Astrocyte (in vitro differentiated cells and primary cell): Measurements from ENCODE around the gene DEPDC1B. TPM values are rescaled to one million over a fixed set of nuclear protein-coding genes. Genes with fewer than 3 reads are reported as not detected.
"Not testable (repeated sequence)": the region's sequence is repeated elsewhere in the genome, so short reads cannot be mapped to it uniquely, and the experiment has no call there.

Experiments used
- DNase-seq: peaks from one replicate; pipeline ENCODE4 v3.0.0-alpha.2; 2010; ENCODE audit warnings: low read depth
- FAIRE-seq: peaks from 2 replicates; lab custom pipeline; 2011; peaks lifted over from hg19 to GRCh38; lab: Jason Lieb, UNC
- H2AFZ ChIP-seq: 2 replicates; pipeline ENCODE4 v1.6.0; 2012; ENCODE audit warnings: low read depth, low read length, inconsistent platforms
- H3K27ac ChIP-seq: 2 replicates; pipeline ENCODE4 v1.5.1; 2011; ENCODE audit warnings: low read depth, low read length, inconsistent platforms
- H3K27me3 ChIP-seq: 2 replicates; pipeline ENCODE4 v1.6.0; 2011; ENCODE audit warnings: low read length, inconsistent platforms; ENCODE audit not compliant: insufficient read depth
- H3K36me3 ChIP-seq: 2 replicates; pipeline ENCODE4 v1.5.1; 2011; ENCODE audit warnings: low read length, inconsistent platforms; ENCODE audit not compliant: insufficient read depth
- H3K4me1 ChIP-seq: 2 replicates; pipeline ENCODE4 v1.5.1; 2011; ENCODE audit warnings: low read length, inconsistent platforms; ENCODE audit not compliant: insufficient read depth
- H3K4me2 ChIP-seq: 2 replicates; pipeline ENCODE4 v1.6.0; 2012; ENCODE audit warnings: low read length, inconsistent platforms
- H3K4me3 ChIP-seq: 2 replicates; pipeline ENCODE4 v1.5.1; 2011; ENCODE audit warnings: low read depth, mild to moderate bottlenecking, low read length, inconsistent platforms; ENCODE audit not compliant: insufficient read depth
- H3K79me2 ChIP-seq: 2 replicates; pipeline ENCODE4 v1.6.0; 2012; ENCODE audit warnings: mild to moderate bottlenecking, low read length, inconsistent platforms; ENCODE audit not compliant: insufficient read depth
- H3K9ac ChIP-seq: 2 replicates; pipeline ENCODE4 v1.6.0; 2012; ENCODE audit warnings: mild to moderate bottlenecking, low read length, inconsistent platforms
- H3K9me3 ChIP-seq: 2 replicates; pipeline ENCODE4 v1.5.1; 2012; ENCODE audit warnings: low read depth, mild to moderate bottlenecking, low read length, inconsistent platforms; ENCODE audit not compliant: insufficient read depth
- H4K20me1 ChIP-seq: 2 replicates; pipeline ENCODE4 v1.6.0; 2012; ENCODE audit warnings: low read length, inconsistent platforms; ENCODE audit not compliant: insufficient read depth
- H3K27ac Mint-ChIP-seq: one replicate; pipeline ENCODE4 v1.8.0; 2021; ENCODE audit warnings: mild to moderate bottlenecking, mixed read lengths; ENCODE audit not compliant: unreplicated experiment
- H3K27me3 Mint-ChIP-seq: one replicate; pipeline ENCODE4 v1.8.0; 2021; ENCODE audit warnings: low read depth, mixed read lengths; ENCODE audit not compliant: unreplicated experiment
- H3K36me3 Mint-ChIP-seq: one replicate; pipeline ENCODE4 v1.8.0; 2021; ENCODE audit warnings: low read depth, mixed read lengths; ENCODE audit not compliant: unreplicated experiment
- H3K4me1 Mint-ChIP-seq: one replicate; pipeline ENCODE4 v1.8.0; 2021; ENCODE audit warnings: low read depth, mixed read lengths; ENCODE audit not compliant: unreplicated experiment
- H3K4me3 Mint-ChIP-seq: one replicate; pipeline ENCODE4 v1.8.0; 2021; ENCODE audit warnings: mild to moderate bottlenecking, moderate library complexity, mixed read lengths; ENCODE audit not compliant: unreplicated experiment
- H3K9me3 Mint-ChIP-seq: one replicate; pipeline ENCODE4 v1.8.0; 2021; ENCODE audit warnings: mild to moderate bottlenecking, mixed read lengths; ENCODE audit not compliant: unreplicated experiment
- CTCF ChIP-seq: IDR thresholded peaks from 2 replicates; pipeline ENCODE4 v1.5.1; 2011; ENCODE audit warnings: low read depth, mild to moderate bottlenecking, inconsistent platforms, low read length, moderate library complexity; ENCODE audit not compliant: insufficient read depth
- EZH2 ChIP-seq: IDR thresholded peaks from 2 replicates; pipeline ENCODE4 v1.6.1; 2012; ENCODE audit warnings: mild to moderate bottlenecking, low read length, inconsistent platforms; ENCODE audit not compliant: insufficient read depth
- total RNA-seq: library from RNA; stranded (reverse); gene quantifications from 2 replicates; pipeline ENCODE4 v1.2.1, GENCODE V29; 2021

Gene DEPDC1B
- total RNA-seq, 1 donor from 2014 or later: 2.2 TPM

DNA sequence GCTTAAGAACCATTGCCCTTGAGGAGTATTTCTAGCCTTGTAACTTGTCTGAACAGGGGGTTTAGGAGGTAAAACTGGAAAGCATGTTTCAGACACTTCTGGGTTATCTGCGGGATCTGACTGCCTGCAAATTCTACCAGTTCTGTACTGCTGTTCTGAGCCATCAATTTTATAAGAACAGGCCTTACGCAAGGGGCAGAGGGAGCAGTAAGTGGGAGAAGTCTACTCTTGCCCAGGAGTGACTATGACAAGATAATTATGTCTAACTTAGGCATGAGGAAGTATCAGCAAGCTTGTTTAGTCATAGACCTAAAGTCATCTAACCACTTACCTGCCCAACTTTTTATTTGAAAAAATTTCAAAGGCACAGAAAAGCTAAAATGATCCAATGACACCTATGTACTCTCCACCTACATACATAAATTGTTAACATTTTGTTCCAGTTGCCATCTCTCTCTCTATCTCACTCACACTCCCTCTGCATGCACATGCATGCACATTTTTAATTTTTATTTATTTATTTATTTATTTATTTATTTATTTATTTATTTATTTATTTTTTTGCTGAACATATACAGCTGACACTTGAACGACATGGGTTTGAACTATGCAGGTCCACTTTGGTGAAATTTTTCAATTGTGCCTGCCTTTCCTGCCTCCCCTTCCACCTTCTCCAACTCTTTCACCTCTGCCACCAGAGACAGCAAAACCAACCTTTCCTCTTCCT lies 18.4 kb upstream of the DEPDC1B start:
- Histone ChIP-seq H3K9me3 (no peaks in the 10 kb centered on the region), H3K9ac (no peak overlapping the region), H3K4me1 (no peaks in the 10 kb centered on the region), H4K20me1 (no peaks in the 10 kb centered on the region), H2AFZ (no peak overlapping the region), H3K27me3 (no peaks in the 10 kb centered on the region), H3K36me3 (no peaks in the 10 kb centered on the region), H3K4me3 (no peak overlapping the region), H3K79me2 (no peaks in the 10 kb centered on the region), H3K27ac (no peak overlapping the region), H3K4me2 (no peak overlapping the region)
- TF ChIP-seq EZH2: no peak
- no peak for TF ChIP-seq CTCF
- FAIRE-seq (no peak), DNase-seq (no peak)
- H3K4me1 Mint-ChIP-seq: no peaks in the 10 kb centered on the region
- H3K27me3 Mint-ChIP-seq: no peaks in the 10 kb centered on the region
- H3K36me3 Mint-ChIP-seq: no peaks in the 10 kb centered on the region
- H3K4me3 Mint-ChIP-seq: no peak overlapping the region
- H3K27ac Mint-ChIP-seq: no peak overlapping the region
- peaks cover 3% of the 10 kb centered on the region for H3K9me3 Mint-ChIP-seq

GRCh38 chr5:60715201-60715928 lies 15.4 kb upstream of the DEPDC1B start:
- not testable (repeated sequence) for H3K27me3 Mint-ChIP-seq, H3K36me3 Mint-ChIP-seq, H2AFZ ChIP-seq, H3K27ac ChIP-seq, H3K27me3 ChIP-seq, H3K4me1 Mint-ChIP-seq, H3K9me3 Mint-ChIP-seq, H3K9me3 ChIP-seq, H3K4me2 ChIP-seq, FAIRE-seq, H3K4me3 ChIP-seq, H3K9ac ChIP-seq, H3K4me3 Mint-ChIP-seq, H3K4me1 ChIP-seq, DNase-seq, H3K79me2 ChIP-seq, H3K27ac Mint-ChIP-seq, H4K20me1 ChIP-seq, H3K36me3 ChIP-seq

DNA sequence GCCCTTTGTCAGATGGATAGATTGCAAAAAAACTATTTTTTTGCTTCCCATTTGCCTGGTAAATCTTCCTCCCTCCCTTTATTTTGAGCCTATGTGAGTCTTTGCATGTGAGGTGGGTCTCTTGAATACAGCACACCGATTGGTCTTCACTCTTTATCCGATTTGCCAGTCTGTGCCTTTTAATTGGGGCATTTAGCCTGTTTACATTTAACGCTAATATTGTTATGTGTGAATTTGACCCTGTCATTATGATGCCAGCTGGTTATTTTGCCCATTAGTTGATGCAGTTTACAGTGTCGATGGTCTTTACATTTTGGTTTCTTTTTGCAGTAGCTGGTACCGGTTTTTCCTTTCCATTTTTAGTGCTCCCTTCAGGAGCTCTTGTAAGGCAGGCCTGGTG lies 13.0 kb upstream of the DEPDC1B start:
- Histone ChIP-seq H3K79me2 (no peaks in the 10 kb centered on the region), H3K27me3 (no peaks in the 10 kb centered on the region), H3K4me3 (no peak overlapping the region), H3K4me2 (no peak overlapping the region), H3K36me3 (no peaks in the 10 kb centered on the region), H2AFZ (no peak overlapping the region), H3K27ac (no peak overlapping the region), H3K9me3 (no peaks in the 10 kb centered on the region), H4K20me1 (no peaks in the 10 kb centered on the region), H3K4me1 (no peaks in the 10 kb centered on the region), H3K9ac (no peak overlapping the region)
- FAIRE-seq: no peak
- no peak for DNase-seq
- TF ChIP-seq EZH2: no peak
- TF ChIP-seq CTCF: no peak
- Mint-ChIP-seq H3K9me3 (peaks cover 5% of the 10 kb centered on the region), H3K4me3 (no peak overlapping the region), H3K4me1 (no peaks in the 10 kb centered on the region), H3K27me3 (no peaks in the 10 kb centered on the region), H3K36me3 (no peaks in the 10 kb centered on the region), H3K27ac (no peak overlapping the region)

- not testable (repeated sequence) for H3K79me2 ChIP-seq, H3K9me3 Mint-ChIP-seq, H3K4me3 ChIP-seq, H3K36me3 Mint-ChIP-seq, H3K27ac ChIP-seq, H3K9me3 ChIP-seq, FAIRE-seq, H3K4me1 ChIP-seq, H3K36me3 ChIP-seq, H3K4me2 ChIP-seq, H3K27me3 ChIP-seq, H4K20me1 ChIP-seq, DNase-seq, H3K4me1 Mint-ChIP-seq, H3K27ac Mint-ChIP-seq, H2AFZ ChIP-seq, H3K9ac ChIP-seq, H3K4me3 Mint-ChIP-seq, H3K27me3 Mint-ChIP-seq
Observed at GRCh38 chr5:60711892-60712291, 11.9 kb upstream of the DEPDC1B start.
